DND-41 (cell line): ENCODE data around the gene KRTAP10-7.
"Not testable (repeated sequence)": the region's sequence is repeated elsewhere in the genome, so short reads cannot be mapped to it uniquely, and the experiment has no call there.

ENCODE experiments used
- ATAC-seq: fragments of 200-7000 bp; cut with Tn5 transposase; 3 replicates; pipeline ENCODE4 v1.9.1; 2021; ENCODE audit warnings: low read depth; ENCODE audit not compliant: insufficient read depth
- DNase-seq: peaks from one replicate; pipeline ENCODE4 v3.0.0-alpha.2; 2020
- H2AFZ ChIP-seq: 2 replicates; pipeline ENCODE4 v1.6.0; 2012; ENCODE audit warnings: low read depth, low read length
- H3K27ac ChIP-seq: 2 replicates; pipeline ENCODE4 v1.5.1; 2012; ENCODE audit warnings: low read length, inconsistent platforms
- H3K27me3 ChIP-seq: fragments of 200-600 bp; sonication (generic); 2 replicates; pipeline ENCODE4 v1.6.0; 2012; ENCODE audit warnings: low read length, mild to moderate bottlenecking, inconsistent platforms; ENCODE audit not compliant: insufficient read depth, poor library complexity
- H3K36me3 ChIP-seq: 2 replicates; pipeline ENCODE4 v1.5.1; 2012; ENCODE audit warnings: low read length, inconsistent platforms; ENCODE audit not compliant: insufficient read depth
- H3K4me1 ChIP-seq: 2 replicates; pipeline ENCODE4 v1.5.1; 2012; ENCODE audit warnings: mild to moderate bottlenecking, low read length; ENCODE audit not compliant: insufficient read depth
- H3K4me2 ChIP-seq: 2 replicates; pipeline ENCODE4 v1.6.0; 2012; ENCODE audit warnings: mild to moderate bottlenecking, moderate library complexity, low read length, inconsistent platforms; ENCODE audit not compliant: insufficient read depth
- H3K4me3 ChIP-seq, 2 experiments: fragments of 200-600 bp in 1 of 2; shearing (Covaris generic) in 1 of 2; 2 replicates each; pipeline ENCODE4 v1.5.1; 2012 to 2016; ENCODE audit warnings: inconsistent platforms in 2 of 2, low read length in 2 of 2, mild to moderate bottlenecking in 2 of 2, low read depth in 1 of 2, moderate library complexity in 1 of 2
- H3K79me2 ChIP-seq: 2 replicates; pipeline ENCODE4 v1.6.0; 2012; ENCODE audit warnings: low read length, inconsistent platforms; ENCODE audit not compliant: insufficient read depth
- H3K9ac ChIP-seq: 2 replicates; pipeline ENCODE4 v1.6.0; 2012; ENCODE audit warnings: low read depth, mild to moderate bottlenecking, inconsistent platforms, low read length, moderate library complexity
- H3K9me3 ChIP-seq: 2 replicates; pipeline ENCODE4 v1.5.1; 2012; ENCODE audit warnings: low read length, moderate library complexity, mild to moderate bottlenecking, inconsistent platforms; ENCODE audit not compliant: insufficient read depth, severe bottlenecking
- H4K20me1 ChIP-seq: 2 replicates; pipeline ENCODE4 v1.6.0; 2012; ENCODE audit warnings: low read length; ENCODE audit not compliant: insufficient read depth
- EZH2 ChIP-seq: IDR thresholded peaks from 3 replicates; pipeline ENCODE4 v1.6.1; 2012; ENCODE audit warnings: borderline replicate concordance, low read depth, mild to moderate bottlenecking, moderate library complexity, low read length, inconsistent platforms; ENCODE audit not compliant: severe bottlenecking
- TF ChIP-seq, protein P1 (sequence below): IDR thresholded peaks from 2 replicates; pipeline ENCODE4 v1.5.1; 2012; ENCODE audit warnings: borderline replicate concordance, low read length, moderate library complexity, mild to moderate bottlenecking; ENCODE audit not compliant: poor library complexity, severe bottlenecking; ENCODE audit errors: extremely low read depth

KRTAP10-7 gene

DNA sequence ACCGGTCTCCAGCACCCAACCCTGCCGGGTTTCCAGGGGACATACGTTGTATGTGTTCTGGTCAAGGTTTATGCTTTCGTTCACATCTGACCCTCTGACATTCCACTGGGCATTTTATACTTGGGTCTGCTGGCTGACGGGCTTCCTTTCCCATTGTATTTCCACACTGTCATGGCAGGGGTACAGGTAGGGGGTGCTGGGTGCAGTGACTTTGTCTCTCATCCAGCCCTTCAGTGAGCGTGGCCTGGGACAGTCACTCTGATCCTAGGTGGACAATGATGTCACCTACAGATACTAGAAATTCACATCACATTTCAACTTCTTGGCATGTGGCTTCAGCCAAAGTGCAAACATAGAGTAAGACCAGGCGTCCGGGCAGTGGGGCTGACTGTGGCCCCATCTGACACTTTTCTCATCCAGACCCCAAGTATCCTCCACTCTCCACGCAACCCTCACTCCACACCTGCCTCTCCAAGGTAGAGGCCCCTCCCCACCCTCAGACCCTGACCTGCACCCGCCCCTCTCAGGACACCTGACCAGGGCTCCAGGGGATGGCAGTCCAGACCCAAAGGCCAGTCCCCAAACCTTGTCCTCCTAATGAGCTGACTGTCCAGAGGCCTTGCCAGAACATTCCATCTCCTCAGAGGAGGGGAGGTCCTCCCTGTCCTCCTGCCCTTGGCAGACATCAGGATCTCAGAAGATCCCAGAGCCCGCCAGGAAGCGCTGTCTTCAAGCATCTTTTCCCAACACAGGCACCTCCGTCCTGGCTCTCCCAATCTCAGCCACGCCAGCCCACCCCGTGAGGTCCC lies 36.0 kb downstream of the KRTAP10-7 start:
- no peak for DNase-seq
- Histone ChIP-seq H3K4me2 (no peak overlapping the region), H3K27ac (no peak overlapping the region), H3K36me3 (no peaks in the 10 kb centered on the region), H3K4me1 (no peaks in the 10 kb centered on the region), H2AFZ (no peak overlapping the region), H3K27me3 (no peaks in the 10 kb centered on the region), H3K4me3 (no peak overlapping the region), H3K79me2 (no peaks in the 10 kb centered on the region), H4K20me1 (no peaks in the 10 kb centered on the region), H3K9ac (no peak overlapping the region), H3K9me3 (no peaks in the 10 kb centered on the region)
- TF ChIP-seq, protein P1, sequence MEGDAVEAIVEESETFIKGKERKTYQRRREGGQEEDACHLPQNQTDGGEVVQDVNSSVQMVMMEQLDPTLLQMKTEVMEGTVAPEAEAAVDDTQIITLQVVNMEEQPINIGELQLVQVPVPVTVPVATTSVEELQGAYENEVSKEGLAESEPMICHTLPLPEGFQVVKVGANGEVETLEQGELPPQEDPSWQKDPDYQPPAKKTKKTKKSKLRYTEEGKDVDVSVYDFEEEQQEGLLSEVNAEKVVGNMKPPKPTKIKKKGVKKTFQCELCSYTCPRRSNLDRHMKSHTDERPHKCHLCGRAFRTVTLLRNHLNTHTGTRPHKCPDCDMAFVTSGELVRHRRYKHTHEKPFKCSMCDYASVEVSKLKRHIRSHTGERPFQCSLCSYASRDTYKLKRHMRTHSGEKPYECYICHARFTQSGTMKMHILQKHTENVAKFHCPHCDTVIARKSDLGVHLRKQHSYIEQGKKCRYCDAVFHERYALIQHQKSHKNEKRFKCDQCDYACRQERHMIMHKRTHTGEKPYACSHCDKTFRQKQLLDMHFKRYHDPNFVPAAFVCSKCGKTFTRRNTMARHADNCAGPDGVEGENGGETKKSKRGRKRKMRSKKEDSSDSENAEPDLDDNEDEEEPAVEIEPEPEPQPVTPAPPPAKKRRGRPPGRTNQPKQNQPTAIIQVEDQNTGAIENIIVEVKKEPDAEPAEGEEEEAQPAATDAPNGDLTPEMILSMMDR, result no peak
- TF ChIP-seq EZH2, result no peak
- ATAC-seq, result no peak

DNA sequence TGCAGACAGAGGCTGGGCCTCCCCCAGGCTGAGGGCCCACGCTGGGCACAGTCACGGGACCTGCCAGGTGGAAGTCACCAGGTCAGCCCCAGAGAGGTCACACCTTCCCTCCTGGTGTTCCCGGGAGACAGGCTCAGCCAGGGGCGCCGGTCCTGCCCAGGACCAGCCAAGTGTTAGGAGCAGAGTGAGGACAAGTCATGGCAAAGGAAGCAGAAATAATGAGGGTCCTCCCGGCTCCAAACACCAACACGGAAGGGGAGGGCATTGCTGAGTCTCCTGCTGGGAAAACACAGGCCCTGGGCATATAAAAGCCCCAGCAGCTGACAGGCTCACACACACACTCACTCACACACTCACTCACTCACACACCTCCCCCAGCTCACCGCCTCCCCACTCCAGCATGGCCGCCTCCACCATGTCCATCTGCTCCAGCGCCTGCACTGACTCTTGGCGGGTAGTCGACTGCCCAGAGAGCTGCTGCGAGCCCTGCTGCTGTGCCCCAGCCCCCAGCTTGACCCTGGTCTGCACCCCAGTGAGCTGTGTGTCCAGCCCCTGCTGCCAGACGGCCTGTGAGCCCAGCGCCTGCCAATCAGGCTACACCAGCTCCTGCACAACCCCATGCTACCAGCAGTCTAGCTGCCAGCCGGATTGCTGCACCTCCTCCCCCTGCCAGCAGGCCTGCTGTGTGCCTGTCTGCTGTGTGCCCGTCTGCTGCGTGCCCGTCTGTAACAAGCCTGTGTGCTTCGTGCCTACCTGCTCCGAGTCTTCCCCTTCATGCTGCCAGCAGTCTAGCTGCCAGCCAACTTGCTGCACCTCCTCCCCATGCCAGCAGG lies 36.8 kb downstream of the KRTAP10-7 start, which contains the start of gene KRTAP10-10:
Gene KRTAP10-10 (plus strand): TSS at position 339 of the 833 bp plus-strand sequence. CDS start 62 bp downstream, at position 401.
- Histone ChIP-seq H3K4me3 (no peak within 1 kb of the TSS), H2AFZ (no peak within 1 kb of the TSS), H3K4me1 (no peaks in the 10 kb centered on the region), H3K9me3 (no peaks in the 10 kb centered on the region), H3K27ac (no peak within 1 kb of the TSS), H3K79me2 (no peaks in the 10 kb centered on the region), H3K4me2 (no peak within 1 kb of the TSS), H3K27me3 (no peaks in the 10 kb centered on the region), H3K36me3 (no peaks in the 10 kb centered on the region), H4K20me1 (no peaks in the 10 kb centered on the region), H3K9ac (no peak within 1 kb of the TSS)
- ATAC-seq (no peak), DNase-seq (no peak)
- TF ChIP-seq, protein P1, result no peak
- no peak for TF ChIP-seq EZH2

DNA sequence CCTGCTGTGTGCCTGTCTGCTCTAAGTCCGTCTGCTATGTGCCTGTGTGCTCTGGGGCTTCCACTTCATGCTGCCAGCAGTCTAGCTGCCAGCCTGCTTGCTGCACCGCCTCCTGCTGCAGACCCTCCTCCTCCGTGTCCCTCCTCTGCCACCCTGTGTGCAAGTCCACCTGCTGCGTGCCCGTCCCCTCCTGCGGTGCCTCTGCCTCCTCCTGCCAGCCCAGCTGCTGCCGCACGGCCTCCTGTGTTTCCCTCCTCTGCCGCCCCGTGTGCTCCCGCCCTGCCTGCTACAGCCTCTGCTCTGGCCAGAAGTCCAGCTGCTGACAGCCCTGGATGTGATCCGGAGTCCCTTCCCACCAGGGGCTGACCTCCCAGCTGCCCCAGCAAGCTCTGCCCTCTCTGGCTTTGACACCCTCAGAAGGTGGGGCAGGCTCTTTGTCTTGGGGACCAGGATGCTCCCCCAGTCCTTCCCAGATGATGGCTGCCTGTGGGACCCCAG lies 37.5 kb downstream of the KRTAP10-7 start:
- not testable (repeated sequence) for H3K27ac ChIP-seq, ATAC-seq, H3K9ac ChIP-seq, DNase-seq, H3K4me1 ChIP-seq, H3K36me3 ChIP-seq, H3K4me2 ChIP-seq, H3K79me2 ChIP-seq, H3K4me3 ChIP-seq, H3K9me3 ChIP-seq, H3K27me3 ChIP-seq, H2AFZ ChIP-seq, H4K20me1 ChIP-seq

DNA sequence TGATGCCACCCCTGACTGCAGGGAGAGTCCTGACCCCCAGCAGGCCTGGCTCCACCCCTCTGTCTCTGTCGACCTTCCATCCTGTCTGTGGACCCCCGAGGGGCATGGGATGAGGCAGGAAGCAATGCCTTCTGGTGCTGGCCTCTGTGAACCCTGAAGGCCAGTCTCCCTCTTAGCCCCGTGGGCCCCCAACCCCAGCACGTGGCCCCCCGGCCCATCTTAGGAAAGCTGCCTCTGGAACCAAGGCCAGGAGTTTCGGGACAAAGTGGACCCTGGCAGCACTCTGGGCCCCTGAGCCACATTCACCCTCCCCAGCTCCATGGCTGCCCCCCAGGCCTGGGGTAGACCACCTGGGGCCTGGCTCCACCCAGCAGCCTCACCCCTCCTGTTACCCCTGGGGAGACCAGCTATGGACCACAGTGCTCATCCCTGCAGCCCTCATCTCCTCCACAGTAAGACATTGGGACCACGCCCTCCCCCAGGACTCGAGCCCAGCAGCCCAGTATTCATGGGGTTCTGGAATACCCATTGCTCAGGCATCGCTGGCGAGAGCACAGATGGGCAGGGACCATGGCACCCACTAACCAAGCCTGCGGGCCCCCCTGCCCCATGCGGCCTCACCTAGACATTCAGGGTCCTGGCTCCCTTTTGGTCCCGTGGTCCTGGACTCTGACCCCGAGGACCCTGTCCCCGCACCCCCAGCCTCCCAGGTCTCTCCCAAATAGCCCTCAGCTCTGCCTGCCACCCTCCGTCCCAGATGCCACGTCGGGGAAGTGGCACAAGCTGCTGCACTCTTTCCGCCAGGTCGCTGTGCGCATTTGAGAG lies 38.3 kb downstream of the KRTAP10-7 start:
- not testable (repeated sequence) for H3K27ac ChIP-seq, H3K9ac ChIP-seq, ATAC-seq, H3K4me2 ChIP-seq, DNase-seq, H3K79me2 ChIP-seq, H2AFZ ChIP-seq, H4K20me1 ChIP-seq, H3K9me3 ChIP-seq, H3K36me3 ChIP-seq, H3K27me3 ChIP-seq, H3K4me3 ChIP-seq, H3K4me1 ChIP-seq
